WI38 (cell line): ENCODE data around the gene CPSF6.

Experiments used
- H3K4me3 ChIP-seq: 2 replicates; pipeline ENCODE4 v1.5.1; 2011; ENCODE audit warnings: low read depth, mild to moderate bottlenecking, control low read depth, low read length
- CTCF ChIP-seq: IDR thresholded peaks from 2 replicates; pipeline ENCODE4 v1.5.1; 2012; ENCODE audit warnings: low read depth, mild to moderate bottlenecking, control low read depth, low read length

CPSF6 gene

GRCh38 chr12:69278814-69279782, 39.7 kb downstream of the CPSF6 start:
- TF ChIP-seq CTCF, result no peak
- H3K4me3 ChIP-seq, result no peak overlapping the region

GRCh38 chr12:69284131-69284530, 44.8 kb downstream of the CPSF6 start:
- TF ChIP-seq CTCF, result 0 out of 2 replicates have a peak, but pooled peaks have one; percentile 11
- peak overlapping the region; percentile 27 for H3K4me3 ChIP-seq

- no peak overlapping the region for H3K4me3 ChIP-seq
- TF ChIP-seq CTCF, result no peak
These were observed 48.2 kb downstream of the CPSF6 start for GRCh38 chr12:69287556-69287955.

- TF ChIP-seq CTCF, result peak; percentile 99
- H3K4me3 ChIP-seq, result no peak overlapping the region
These were observed 51.3 kb downstream of the CPSF6 start for GRCh38 chr12:69290545-69291277.

- no peak overlapping the region for H3K4me3 ChIP-seq
- no peak for TF ChIP-seq CTCF
These were observed 51.9 kb downstream of the CPSF6 start for GRCh38 chr12:69291278-69291593.

GRCh38 chr12:69298133-69298532, 58.8 kb downstream of the CPSF6 start:
- no peak for TF ChIP-seq CTCF

GRCh38 chr12:69298947-69299346, 59.6 kb downstream of the CPSF6 start:
- no peak overlapping the region for H3K4me3 ChIP-seq
- no peak for TF ChIP-seq CTCF

More at GRCh38 chr12:69298133-69298532, 58.8 kb downstream of the CPSF6 start:
- H3K4me3 ChIP-seq, result no peak overlapping the region
